HG02938 (cell line): Measurements from ENCODE around the gene NAE1.

Source experiments
- ATAC-seq: cut with Tn5 transposase; IDR thresholded peaks from one replicate; pipeline ENCODE4 v1.9.1; 2021; ENCODE audit warnings: mild to moderate bottlenecking, moderate library complexity; ENCODE audit not compliant: unreplicated experiment

Gene NAE1

GRCh38 chr16:66850115-66850815, 19.5 kb upstream of the NAE1 start:
- no peak for ATAC-seq

- ATAC-seq, result no peak
Observed at GRCh38 chr16:66849549-66849948, 18.8 kb upstream of the NAE1 start.

- ATAC-seq, result no peak
Observed at GRCh38 chr16:66849021-66849420, 18.2 kb upstream of the NAE1 start.

GRCh38 chr16:66848172-66848571, 17.4 kb upstream of the NAE1 start:
- ATAC-seq, result no peak

DNA sequence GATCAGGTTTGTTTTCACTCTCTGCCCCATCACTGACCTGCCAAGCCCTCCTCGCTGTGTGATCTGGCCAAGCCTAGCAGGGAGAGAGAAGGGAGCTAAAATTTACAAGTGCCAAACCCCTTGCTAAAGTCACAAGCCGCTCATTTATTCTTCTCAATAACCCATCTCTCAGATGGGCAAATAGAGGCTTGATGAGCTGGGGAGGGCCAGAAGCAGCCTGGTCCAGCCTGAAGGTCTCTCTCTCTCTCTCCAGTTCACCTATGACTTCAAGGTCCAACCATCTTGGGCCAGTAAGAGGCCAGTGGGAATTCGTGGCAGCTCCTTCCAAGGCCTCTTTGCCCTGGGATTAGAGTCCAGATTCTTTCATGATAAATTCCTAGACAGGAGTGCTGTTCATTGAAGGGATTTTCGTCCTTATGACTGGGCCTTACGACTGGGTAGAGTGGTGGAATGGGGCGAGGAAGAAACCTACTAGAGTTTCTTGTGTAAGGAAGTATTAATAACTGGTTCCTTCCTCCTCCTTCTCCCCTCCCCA, 16.8 kb upstream of the NAE1 start:
- no peak for ATAC-seq

GRCh38 chr16:66846831-66847230, 16.1 kb upstream of the NAE1 start:
- ATAC-seq, result no peak

GRCh38 chr16:66846266-66846665, 15.5 kb upstream of the NAE1 start:
- ATAC-seq, result no peak

- no peak for ATAC-seq
Observed at GRCh38 chr16:66845791-66846221, 15.0 kb upstream of the NAE1 start.

GRCh38 chr16:66845080-66845410, 14.3 kb upstream of the NAE1 start:
- no peak for ATAC-seq

GRCh38 chr16:66844342-66845079, 13.7 kb upstream of the NAE1 start, which contains the start of gene CA7:
Gene CA7 (plus strand): TSS chr16:66844414. CDS start chr16:66844488, 74 bp downstream.
- ATAC-seq, result no peak

DNA sequence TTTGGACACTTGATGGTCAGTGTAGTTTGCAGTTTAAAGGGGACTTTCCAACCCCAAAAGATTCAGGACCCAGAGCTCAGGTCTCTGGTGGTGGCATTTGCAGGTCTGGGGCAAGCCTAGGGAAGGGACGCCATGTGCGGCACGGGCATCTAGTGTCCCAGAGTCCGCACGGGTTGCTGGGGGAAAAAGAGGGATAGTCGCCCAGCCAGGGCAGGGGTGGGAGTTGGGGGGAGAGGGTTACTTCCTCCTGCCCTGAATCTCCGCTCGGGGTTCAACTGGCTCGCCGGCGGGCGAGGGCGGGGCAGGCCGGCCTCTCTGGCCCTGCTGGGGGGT, 13.2 kb upstream of the NAE1 start:
- ATAC-seq, result no peak

DNA sequence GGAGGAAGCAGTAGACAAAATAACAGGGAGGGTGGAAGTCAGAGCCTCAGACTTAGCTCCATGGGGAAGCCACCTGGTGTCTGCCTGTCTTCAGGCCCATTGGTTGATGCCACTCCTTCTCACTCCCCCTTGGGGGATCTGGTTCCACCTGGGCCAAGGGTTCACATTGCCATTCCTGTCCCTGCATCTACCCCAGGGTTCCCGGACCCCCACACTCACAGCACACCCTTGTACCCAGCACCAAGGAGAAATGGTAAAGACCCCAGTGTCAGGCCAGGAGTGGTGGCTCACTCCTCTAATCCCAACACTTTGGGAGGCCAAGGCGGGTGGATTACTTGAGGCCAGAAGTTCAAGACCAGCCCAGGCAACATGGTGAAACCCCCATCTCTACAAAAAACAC, 12.4 kb upstream of the NAE1 start:
- no peak for ATAC-seq

DNA sequence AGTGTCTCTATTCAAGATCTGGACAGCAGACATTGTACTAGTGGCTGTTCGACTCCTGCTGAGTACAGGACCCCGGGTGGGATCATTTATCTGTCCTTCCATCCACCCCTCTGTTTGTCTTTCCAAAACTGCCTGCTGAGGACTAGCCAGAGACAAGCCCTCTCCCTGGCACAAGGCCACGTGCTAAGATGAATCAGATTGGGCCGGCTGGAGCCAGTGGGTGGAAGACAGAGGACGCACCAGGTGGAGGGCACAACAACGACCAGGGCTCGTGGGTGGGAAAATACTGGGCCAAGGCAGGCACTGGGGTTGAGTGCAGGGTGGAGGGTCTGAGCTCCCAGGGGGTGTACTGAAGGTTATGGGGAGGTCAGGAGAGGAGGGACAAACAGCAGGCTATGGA, 12.0 kb upstream of the NAE1 start:
- no peak for ATAC-seq

DNA sequence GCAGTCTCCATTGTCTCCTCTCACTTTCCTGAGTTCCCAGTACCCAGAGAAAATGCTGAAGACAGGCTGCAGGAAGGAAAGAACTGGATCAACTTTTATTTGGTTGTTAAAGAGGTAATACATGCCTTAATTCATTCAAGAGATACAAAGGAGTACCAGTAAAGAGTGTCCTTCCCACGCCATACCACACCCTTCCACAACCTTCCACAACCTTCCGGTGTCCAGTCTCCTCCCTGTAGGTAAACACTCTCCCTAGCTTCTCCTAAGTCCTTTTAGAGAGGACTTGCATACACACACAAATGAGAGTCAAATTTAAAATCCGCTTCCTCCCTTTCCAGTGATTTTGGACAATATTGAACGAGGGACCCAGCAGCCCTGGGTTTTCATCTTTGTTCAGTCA, 10.6 kb upstream of the NAE1 start:
- no peak for ATAC-seq

DNA sequence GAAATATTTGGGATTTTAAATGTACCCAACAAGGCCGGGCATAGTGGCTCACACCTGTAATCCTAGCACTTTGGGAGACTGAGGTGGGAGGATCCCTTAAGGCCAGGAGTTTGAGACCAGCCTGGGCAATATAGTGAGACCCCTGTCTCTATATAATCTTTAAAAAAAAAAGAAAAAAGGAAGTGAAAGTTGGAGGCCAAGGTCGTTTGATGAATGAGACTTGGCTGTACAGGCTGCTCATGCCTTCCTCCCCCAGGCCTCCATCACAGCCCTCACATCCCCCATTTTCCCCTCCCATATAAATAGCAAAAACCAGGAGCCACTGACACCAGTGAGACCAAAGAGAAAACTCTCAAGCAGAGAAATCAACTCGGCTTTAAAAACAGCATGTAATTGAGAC, 10.1 kb upstream of the NAE1 start:
- no peak for ATAC-seq

- ATAC-seq, result no peak
Observed at GRCh38 chr16:66834746-66835145, 4.0 kb upstream of the NAE1 start.

GRCh38 chr16:66832661-66833305, 2.0 kb upstream of the NAE1 start:
- ATAC-seq, result no peak

DNA sequence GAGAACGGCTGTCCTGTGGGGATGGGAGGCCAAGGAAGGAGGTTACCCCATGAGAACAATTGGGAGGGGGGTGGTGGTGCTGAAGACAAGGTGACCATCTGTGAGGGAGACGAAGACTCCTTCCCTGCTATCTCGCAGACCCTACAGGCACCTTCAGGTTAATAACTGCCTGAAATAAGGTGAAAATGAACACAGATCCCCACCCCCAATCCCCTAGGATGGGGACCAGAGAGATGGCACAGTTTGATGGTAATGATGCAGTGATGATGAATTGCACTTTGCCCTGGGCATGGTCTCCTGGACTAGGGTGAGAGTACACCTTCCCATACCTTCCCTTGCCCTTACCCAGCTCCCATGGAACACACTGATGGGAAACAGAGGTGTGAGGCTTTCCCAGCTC, 1.4 kb upstream of the NAE1 start:
- no peak for ATAC-seq

- ATAC-seq, result no peak
Observed at GRCh38 chr16:66824006-66824405, 6.8 kb downstream of the NAE1 start.

GRCh38 chr16:66814734-66815133, 16.0 kb downstream of the NAE1 start:
- ATAC-seq, result no peak

GRCh38 chr16:66811043-66811442, 19.7 kb downstream of the NAE1 start:
- no peak for ATAC-seq

GRCh38 chr16:66810391-66810790, 20.4 kb downstream of the NAE1 start:
- ATAC-seq, result no peak
